Loucy (cell line): ENCODE measurements around the gene CBX7.

ENCODE experiments used
- EZH2phosphoT487 ChIP-seq: fragments of 200-600 bp; IDR thresholded peaks from 2 replicates; pipeline ENCODE4 v1.6.1; 2018; ENCODE audit warnings: antibody characterized with exemption, mild to moderate bottlenecking, moderate library complexity, borderline replicate concordance
- TF ChIP-seq, protein P1 (sequence below): fragments of 200-600 bp; sonication (generic); conservative IDR thresholded peaks from 2 replicates; pipeline ENCODE4 v1.5.1; 2014; ENCODE audit warnings: mild to moderate bottlenecking, antibody characterized with exemption, low read length

DNA sequence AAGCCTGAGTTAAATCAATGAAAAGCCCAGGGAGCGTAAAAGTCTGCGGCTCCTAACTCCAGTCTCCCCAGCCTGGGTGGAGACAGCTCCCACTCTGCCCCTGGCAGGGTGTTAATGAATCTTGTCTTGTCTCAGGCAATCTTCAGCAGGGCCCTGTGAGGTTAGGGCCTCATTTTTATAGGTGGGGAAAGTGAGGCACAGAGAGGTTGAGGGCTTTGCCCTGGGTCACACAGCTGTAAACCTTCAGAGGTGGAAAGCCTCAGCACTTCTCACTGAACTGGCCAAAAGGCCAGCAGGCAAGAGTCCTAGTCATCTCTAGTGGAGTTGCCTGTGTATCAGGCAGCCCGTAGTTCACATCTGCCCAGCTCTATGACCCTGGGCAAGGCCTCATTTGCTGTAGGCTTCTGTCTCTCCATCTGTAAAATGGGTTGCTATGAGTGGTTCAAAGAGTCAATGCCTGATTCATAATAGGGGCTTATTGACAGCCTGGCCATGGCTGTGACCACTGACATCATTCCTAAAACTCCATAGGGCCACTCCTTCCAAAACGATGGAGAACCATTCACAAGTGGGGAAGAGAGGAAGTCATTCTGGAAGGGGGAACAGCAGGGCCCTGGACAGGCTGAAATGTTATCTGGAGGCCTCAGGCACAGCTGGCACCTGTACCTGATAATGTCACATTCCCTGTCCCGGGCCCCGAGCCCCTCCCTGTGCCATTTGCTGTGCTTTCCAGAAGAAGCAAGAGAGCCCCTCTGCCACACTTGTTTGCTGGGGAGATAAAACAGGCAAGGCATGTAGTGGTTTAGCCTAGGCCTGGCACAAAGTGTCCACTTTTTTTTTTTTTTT is 6.0 kb downstream of the CBX7 start:
- no peak for TF ChIP-seq EZH2phosphoT487
- TF ChIP-seq, protein P1, sequence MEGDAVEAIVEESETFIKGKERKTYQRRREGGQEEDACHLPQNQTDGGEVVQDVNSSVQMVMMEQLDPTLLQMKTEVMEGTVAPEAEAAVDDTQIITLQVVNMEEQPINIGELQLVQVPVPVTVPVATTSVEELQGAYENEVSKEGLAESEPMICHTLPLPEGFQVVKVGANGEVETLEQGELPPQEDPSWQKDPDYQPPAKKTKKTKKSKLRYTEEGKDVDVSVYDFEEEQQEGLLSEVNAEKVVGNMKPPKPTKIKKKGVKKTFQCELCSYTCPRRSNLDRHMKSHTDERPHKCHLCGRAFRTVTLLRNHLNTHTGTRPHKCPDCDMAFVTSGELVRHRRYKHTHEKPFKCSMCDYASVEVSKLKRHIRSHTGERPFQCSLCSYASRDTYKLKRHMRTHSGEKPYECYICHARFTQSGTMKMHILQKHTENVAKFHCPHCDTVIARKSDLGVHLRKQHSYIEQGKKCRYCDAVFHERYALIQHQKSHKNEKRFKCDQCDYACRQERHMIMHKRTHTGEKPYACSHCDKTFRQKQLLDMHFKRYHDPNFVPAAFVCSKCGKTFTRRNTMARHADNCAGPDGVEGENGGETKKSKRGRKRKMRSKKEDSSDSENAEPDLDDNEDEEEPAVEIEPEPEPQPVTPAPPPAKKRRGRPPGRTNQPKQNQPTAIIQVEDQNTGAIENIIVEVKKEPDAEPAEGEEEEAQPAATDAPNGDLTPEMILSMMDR, result no peak
